ENCODE measurements around the gene STAB2. TPM values are rescaled to one million over a fixed set of nuclear protein-coding genes. Genes with fewer than 3 reads are reported as not detected.

The STAB2 gene
- total and polyA plus RNA-seq, 7 donors: under 0.01 to 0.66 (median 0.48) TPM; not detected in 1

GRCh38 chr12:103690426-103690825 lies 103.4 kb downstream of the STAB2 start:
- H3K4me3 ChIP-seq: no peak overlapping the region
- TF ChIP-seq POLR2A (IDR thresholded peaks at IDR 0.05) (no peak), EP300 (IDR thresholded peaks at IDR 0.05) (no peak), CTCF (IDR thresholded peaks at IDR 0.05) (no peak), POLR2AphosphoS5 (IDR thresholded peaks at IDR 0.05) (no peak)
- peaks cover 0 to 3% (median 0%) of the 10 kb centered on the region in 4 donors for H3K4me1 ChIP-seq
- no peaks in the 10 kb centered on the region for H3K27me3 ChIP-seq
- WGBS, 2 donors: 74 to 93% methylated on average over 2 of the region's 2 CpGs
- H3K9me3 ChIP-seq: no peaks in the 10 kb centered on the region
- no peak overlapping the region for H3K27ac ChIP-seq
- no peaks in the 10 kb centered on the region for H3K36me3 ChIP-seq
- intact Hi-C loops (cut with DNase I): no loop called here
- no peak for DNase-seq

- WGBS, 2 donors: 90 to 94% methylated on average over 3 of the region's 3 CpGs
- H3K27ac ChIP-seq: no peak overlapping the region
- no peak overlapping the region for H3K4me3 ChIP-seq
- no peaks in the 10 kb centered on the region for H3K36me3 ChIP-seq
- H3K9me3 ChIP-seq: no peaks in the 10 kb centered on the region
- peaks cover 0 to 3% (median 0%) of the 10 kb centered on the region in 4 donors for H3K4me1 ChIP-seq
- no peak for TF ChIP-seq CTCF (IDR thresholded peaks at IDR 0.05)
- no peak for TF ChIP-seq EP300 (IDR thresholded peaks at IDR 0.05)
- TF ChIP-seq POLR2AphosphoS5 (IDR thresholded peaks at IDR 0.05): no peak
- TF ChIP-seq POLR2A (IDR thresholded peaks at IDR 0.05): no peak
- DNase-seq: no peak
- intact Hi-C loops (cut with DNase I): no loop called here
- no peaks in the 10 kb centered on the region for H3K27me3 ChIP-seq
These were observed 104.0 kb downstream of the STAB2 start for GRCh38 chr12:103691063-103691462.

GRCh38 chr12:103696101-103696500 lies 109.0 kb downstream of the STAB2 start:
- Histone ChIP-seq H3K36me3 (no peaks in the 10 kb centered on the region), H3K27me3 (no peaks in the 10 kb centered on the region), H3K9me3 (no peaks in the 10 kb centered on the region), H3K4me1 (peaks cover 0 to 3% (median 0%) of the 10 kb centered on the region in 4 donors), H3K27ac (no peak overlapping the region), H3K4me3 (no peak overlapping the region)
- 79 to 85% methylated on average over 5 of the region's 5 CpGs for WGBS, 2 donors
- intact Hi-C loops (cut with DNase I): no loop called here
- DNase-seq: no peak
- no peak for TF ChIP-seq POLR2A (IDR thresholded peaks at IDR 0.05)
- no peak for TF ChIP-seq CTCF (IDR thresholded peaks at IDR 0.05)
- TF ChIP-seq EP300 (IDR thresholded peaks at IDR 0.05): no peak
- TF ChIP-seq POLR2AphosphoS5 (IDR thresholded peaks at IDR 0.05): no peak

GRCh38 chr12:103697971-103698751 lies 111.1 kb downstream of the STAB2 start:
- TF ChIP-seq EP300 (IDR thresholded peaks at IDR 0.05): no peak
- DNase-seq: no peak
- intact Hi-C loops (cut with DNase I): no loop called here
- H3K9me3 ChIP-seq: no peaks in the 10 kb centered on the region
- no peaks in the 10 kb centered on the region for H3K27me3 ChIP-seq
- no peak overlapping the region for H3K4me3 ChIP-seq
- H3K27ac ChIP-seq: no peak overlapping the region
- H3K36me3 ChIP-seq: no peaks in the 10 kb centered on the region
- 76 to 88% methylated on average over 9 of the region's 9 CpGs for WGBS, 2 donors
- peaks cover 0 to 3% (median 0%) of the 10 kb centered on the region in 4 donors for H3K4me1 ChIP-seq

GRCh38 chr12:103698752-103699560 lies 111.9 kb downstream of the STAB2 start:
- Histone ChIP-seq H3K27ac (no peak overlapping the region), H3K36me3 (no peaks in the 10 kb centered on the region), H3K4me3 (no peak overlapping the region), H3K4me1 (peaks cover 0 to 3% (median 0%) of the 10 kb centered on the region in 4 donors), H3K27me3 (no peaks in the 10 kb centered on the region), H3K9me3 (no peaks in the 10 kb centered on the region)
- no peak for DNase-seq
- TF ChIP-seq POLR2A (IDR thresholded peaks at IDR 0.05): no peak
- TF ChIP-seq CTCF (IDR thresholded peaks at IDR 0.05): no peak
- intact Hi-C loops (cut with DNase I): no loop called here
- 78 to 86% methylated on average over 9 of the region's 9 CpGs for WGBS, 2 donors

All from sigmoid colon (tissue), 7 donors.